Measurements from ENCODE around the gene FBXL14.

- no peak for TF ChIP-seq CTCF (conservative IDR thresholded peaks at IDR 0.05; ENCODE audit: low read depth, low read length)
- TF ChIP-seq EZH2 (IDR thresholded peaks at IDR 0.05; ENCODE audit: low read length, unreplicated experiment) = no peak
- no peak for TF ChIP-seq EZH2phosphoT487 (IDR thresholded peaks at IDR 0.05; ENCODE audit: borderline replicate concordance, low read length)
These were observed 62.6 kb downstream of the FBXL14 start for GRCh38 chr12:1531654-1532374.
